ENCODE data around the gene RAP2B.
A peak's percentile ranks its signal among the peaks of the same experiment; 100 is the strongest.

Gene RAP2B

GRCh38 chr3:153195349-153195879 lies 33.4 kb downstream of the RAP2B start:
- DNase-seq = no peak

GRCh38 chr3:153209596-153209995 lies 47.6 kb downstream of the RAP2B start:
- DNase-seq = peak; percentile 64 to 85

GRCh38 chr3:153210146-153210545 lies 48.1 kb downstream of the RAP2B start:
- DNase-seq = no peak

GRCh38 chr3:153210660-153211059 lies 48.6 kb downstream of the RAP2B start:
- no peak for DNase-seq

GRCh38 chr3:153215497-153215896 lies 53.5 kb downstream of the RAP2B start:
- DNase-seq = no peak

GRCh38 chr3:153215966-153216365 lies 53.9 kb downstream of the RAP2B start:
- DNase-seq = no peak

GRCh38 chr3:153216928-153217327 lies 54.9 kb downstream of the RAP2B start:
- DNase-seq = no peak

- no peak for DNase-seq
Observed at GRCh38 chr3:153219146-153219545, 57.1 kb downstream of the RAP2B start.
